ENCODE data around the gene HADHA.

DNA sequence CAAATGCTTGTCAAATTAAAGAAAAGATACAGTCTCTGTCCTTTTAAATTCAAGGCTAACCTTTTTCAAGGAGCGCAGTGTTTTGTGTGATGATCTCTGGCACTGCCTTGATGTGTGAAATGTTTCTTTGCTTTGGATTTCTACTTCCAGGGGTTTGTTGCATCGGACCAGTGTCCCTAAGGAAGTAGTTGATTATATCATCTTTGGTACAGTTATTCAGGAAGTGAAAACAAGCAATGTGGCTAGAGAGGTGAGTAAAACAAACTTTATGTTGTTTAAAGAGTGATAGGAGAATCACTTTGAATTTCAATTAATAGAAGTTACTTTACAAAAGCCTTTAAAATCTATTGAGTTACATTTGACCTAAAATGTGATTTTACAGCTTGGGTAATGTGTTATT lies 29.1 kb upstream of the HADHA start:
- TF ChIP-seq, protein P1, sequence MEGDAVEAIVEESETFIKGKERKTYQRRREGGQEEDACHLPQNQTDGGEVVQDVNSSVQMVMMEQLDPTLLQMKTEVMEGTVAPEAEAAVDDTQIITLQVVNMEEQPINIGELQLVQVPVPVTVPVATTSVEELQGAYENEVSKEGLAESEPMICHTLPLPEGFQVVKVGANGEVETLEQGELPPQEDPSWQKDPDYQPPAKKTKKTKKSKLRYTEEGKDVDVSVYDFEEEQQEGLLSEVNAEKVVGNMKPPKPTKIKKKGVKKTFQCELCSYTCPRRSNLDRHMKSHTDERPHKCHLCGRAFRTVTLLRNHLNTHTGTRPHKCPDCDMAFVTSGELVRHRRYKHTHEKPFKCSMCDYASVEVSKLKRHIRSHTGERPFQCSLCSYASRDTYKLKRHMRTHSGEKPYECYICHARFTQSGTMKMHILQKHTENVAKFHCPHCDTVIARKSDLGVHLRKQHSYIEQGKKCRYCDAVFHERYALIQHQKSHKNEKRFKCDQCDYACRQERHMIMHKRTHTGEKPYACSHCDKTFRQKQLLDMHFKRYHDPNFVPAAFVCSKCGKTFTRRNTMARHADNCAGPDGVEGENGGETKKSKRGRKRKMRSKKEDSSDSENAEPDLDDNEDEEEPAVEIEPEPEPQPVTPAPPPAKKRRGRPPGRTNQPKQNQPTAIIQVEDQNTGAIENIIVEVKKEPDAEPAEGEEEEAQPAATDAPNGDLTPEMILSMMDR (IDR thresholded peaks at IDR 0.05) = no peak
- TF ChIP-seq POLR2A (IDR thresholded peaks at IDR 0.05) = no peak
